NCI-H82 treated with DMSO at 0.1 percent for 48 hours (cell line): ENCODE data around the gene HPDL.
"Not testable (repeated sequence)": the region's sequence is repeated elsewhere in the genome, so short reads cannot be mapped to it uniquely, and the experiment has no call there.

Experiments used
- DNase-seq: peaks from one replicate; lab custom pipeline; 2025; ENCODE audit not compliant: unreplicated experiment; lab: John Stamatoyannopoulos, UW

Gene HPDL

DNA sequence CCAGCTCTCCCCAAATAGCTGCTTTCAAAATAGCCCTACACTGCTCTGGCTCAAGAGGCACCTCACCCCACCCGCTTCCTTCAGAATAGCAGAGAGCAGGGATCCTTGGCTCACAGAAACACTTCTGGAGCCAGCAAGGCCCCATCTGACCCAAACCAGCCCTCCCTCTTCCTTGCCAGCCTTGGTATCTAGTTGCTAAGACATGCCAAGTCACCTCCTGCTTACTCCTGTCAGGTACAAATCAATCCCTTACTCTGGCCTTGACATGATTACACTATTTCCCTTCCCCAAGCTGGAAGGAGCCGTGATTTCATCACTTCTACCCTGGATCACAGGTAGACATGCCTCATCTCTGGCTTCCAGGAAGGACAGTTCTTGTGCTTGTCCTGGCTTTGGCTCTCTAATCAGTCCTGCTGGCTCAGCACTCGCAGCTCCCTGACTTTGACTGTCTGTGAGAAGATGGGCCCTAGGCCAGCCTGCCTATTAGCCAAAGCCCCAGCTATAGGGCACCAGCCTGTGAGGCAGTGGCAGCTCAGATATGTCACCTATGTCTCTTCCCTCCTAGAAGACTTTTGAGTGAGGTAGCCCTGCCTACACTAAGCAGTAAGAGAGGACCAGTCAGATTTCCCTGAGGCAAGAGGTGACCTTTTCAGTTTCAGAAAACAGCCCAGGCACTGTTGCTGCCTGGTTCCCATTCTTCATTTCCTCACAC is 22.4 kb downstream of the HPDL start:
- no peak for DNase-seq

DNA sequence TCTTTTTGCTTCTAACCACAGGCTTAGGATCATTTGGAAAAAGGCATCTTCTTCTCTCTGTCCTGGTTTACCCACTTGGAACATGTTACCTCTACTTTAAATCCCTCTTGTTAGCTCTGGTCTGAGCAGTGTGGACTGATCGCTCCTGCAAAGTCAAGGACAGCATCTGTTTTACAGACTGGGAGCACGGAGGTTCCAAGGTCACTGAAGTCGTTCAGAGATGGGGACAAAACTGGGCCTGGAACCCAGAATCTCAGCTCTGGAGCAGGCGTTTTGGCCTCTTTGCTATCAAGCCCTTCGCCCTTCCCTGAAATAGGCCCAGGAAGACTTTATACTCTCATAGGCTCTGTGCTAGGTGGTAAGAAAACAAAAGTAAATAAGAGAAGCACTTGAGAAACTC is 24.8 kb downstream of the HPDL start:
- DNase-seq, result no peak

GRCh38 chr1:45353685-45354084 is 27.0 kb downstream of the HPDL start:
- DNase-seq, result no peak

DNA sequence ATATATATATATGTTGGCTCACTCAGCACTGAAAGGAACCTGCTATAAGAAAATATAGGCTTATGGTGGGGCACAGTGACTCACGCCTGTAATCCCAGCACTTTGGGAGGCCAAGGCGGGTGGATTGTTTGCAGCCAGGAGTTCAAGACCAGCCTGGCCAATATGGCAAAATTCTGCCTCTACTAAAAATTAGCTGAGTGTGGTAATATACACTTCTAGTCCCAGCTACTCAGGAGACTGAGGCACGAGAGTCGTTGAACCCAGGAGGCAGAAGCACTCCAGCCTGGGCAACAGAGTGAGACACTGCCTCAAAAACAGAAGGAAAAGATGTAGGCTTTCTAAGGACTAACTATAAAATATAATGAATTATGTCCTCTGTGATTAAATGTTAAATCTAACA is 28.1 kb downstream of the HPDL start:
- DNase-seq, result no peak

DNA sequence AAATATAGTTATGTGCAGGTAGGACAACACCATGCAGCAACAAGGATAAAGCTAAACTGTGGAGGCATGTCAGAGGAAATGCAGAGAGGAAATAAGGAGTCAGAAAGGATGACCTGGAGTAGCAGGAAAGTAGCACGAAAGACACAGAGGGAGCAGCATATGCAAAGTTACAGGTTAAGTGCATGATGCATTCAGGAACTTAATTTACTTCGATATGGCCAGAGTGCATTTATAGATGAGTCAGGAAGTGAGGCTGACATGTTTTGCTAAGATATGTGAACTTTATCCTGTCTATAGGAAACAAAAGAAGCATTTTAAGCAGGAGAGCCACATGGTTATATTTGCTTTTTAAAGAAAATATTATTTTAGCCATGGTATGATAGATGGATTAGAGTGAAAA is 29.0 kb downstream of the HPDL start:
- no peak for DNase-seq

DNA sequence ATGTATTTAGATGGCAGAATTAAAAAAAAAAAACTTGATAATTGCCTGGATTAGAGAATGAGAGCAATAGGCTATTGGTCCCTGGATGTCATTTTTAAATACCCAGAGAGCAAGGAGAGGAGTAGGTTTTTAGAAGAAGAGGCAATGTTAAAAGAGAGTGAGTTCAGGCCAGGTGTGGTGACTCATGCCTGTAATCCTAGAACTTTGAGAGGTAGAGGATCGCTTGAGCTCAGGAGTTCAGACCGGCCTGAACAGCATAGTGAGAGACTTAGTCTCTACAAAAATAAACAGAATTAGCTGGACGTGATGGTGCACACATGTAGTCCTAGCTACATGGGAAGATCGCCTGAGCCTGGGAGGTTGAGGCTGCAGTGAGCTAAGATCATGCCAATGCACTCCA is 29.5 kb downstream of the HPDL start:
- DNase-seq, result no peak

GRCh38 chr1:45359882-45360513 is 33.3 kb downstream of the HPDL start:
- DNase-seq, result no peak

GRCh38 chr1:45360981-45361380 is 34.3 kb downstream of the HPDL start:
- DNase-seq, result not testable (repeated sequence)

DNA sequence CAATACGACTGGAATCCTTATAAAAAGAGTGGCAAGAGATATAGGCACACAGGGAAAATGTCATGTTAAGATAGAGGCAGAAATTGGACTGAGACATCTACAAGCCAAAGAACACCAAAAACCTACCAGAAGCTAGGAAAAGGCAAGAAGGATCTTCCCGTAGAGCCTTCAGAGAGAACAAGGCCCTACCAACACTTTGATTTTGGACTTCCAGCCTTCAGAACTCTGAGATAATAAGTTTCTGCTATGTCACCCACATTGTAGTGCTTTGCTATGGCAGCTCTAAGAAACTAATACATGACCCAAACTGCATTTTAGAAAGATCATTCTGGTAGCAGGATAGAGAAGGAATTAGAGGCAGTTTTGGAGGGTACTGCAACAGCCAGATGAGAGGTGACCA is 37.6 kb downstream of the HPDL start:
- no peak for DNase-seq

DNA sequence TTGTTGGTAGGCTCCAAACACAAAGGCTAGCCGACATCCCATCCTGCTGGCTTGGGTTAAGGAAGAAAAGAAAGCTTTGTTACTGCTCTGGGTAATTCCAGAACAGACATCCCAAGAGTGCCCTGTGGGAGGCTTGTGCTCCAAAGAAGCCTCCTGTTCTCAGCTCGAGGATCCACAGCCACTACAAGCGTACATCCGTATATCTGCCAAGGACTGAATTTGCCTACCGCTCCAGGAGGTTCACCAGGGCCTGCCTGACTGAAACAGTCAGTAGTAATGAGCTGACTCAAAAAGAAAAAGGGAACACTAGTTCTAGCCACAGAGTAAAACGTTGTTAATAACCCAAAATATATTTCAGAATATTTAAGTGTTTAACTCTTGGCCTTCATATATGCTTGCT is 38.4 kb downstream of the HPDL start:
- no peak for DNase-seq

DNA sequence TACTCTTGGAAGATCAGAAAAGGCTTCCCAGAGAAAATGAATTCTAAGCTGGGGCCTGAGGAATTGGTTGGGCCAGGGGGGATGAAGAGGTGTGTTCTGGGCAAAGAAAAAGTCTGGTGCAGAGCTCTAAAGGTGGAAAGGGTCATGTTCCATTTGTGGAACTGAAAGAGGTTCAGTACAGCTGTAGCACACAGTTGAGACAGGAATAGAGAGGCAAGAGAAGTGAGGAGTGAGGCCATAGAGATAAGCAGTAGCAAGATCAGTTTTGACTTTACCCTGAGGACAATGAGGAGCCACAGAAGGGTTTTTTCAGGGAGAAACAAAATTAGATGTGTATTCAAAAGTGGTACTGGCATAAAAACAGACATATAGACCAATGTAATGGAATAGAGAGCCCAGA is 43.9 kb downstream of the HPDL start:
- no peak for DNase-seq

DNA sequence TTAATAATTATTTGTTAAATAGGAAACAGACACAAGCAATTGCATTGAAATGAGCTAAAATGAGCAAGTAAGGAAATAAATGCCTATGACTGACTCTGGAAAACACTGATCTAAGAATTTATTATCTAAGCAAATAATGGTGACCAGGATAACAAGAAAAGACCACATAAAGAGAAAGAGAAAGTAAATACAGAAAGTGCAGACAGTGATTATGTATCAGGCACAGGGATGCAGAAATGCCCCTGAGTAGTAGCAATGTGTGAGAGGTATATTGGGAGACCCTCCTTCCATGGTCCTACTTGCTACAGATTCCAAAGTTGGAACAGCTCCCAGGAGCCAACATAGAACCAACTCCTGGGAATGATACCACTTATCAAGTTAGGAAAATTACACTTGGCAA is 46.9 kb downstream of the HPDL start:
- DNase-seq, result no peak

DNA sequence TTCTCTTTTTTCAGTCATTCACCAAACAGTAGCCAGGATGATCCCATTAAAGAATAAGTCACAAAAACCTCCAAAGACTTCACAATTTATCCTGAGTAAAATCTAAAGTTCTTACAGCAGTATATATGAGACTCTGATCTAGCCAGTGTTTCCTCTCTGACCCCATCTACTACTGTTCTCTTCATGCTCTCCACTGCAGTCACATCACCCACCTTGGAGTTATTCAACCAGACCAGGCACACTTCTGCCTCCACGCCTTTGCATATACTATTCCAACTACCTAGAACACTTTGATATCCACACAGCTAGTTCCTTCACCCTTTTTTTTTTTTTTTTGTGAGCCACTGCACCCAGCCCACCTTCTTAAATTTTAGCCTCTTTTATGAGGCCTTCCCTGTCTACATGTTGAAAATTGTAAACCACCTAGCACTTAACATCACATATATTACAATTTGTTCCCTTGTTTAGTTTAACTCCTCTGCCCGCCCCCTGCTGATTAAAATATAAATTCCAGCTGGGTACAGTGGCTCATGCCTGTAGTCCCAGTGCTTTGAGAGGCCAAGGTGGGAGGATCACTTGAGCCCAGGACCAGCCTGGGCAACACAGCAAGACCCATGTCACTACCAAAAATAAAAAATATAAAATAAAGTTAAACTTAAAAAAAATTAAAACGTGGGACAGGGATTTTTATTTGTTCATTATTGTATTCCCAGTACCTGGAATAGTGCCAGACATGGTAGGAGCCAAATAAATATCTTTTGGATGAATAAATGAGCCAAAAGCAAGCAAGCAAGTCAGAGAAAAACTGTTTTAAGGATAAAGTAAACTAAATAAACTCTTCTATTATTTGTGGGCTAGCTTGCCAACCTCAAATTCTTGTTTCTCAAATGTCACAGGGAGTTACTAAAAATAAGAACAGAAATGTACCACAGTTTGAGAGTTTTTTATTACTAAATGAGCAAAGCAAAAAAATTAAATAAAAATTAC is 48.7 kb downstream of the HPDL start:
- no peak for DNase-seq

- no peak for DNase-seq
Measured at GRCh38 chr1:45378184-45378583, 51.5 kb downstream of the HPDL start.
